GM12872 (cell line): ENCODE data around the gene FRMD1.

Experiments
- TF ChIP-seq, protein P1 (sequence below): IDR thresholded peaks from 3 replicates; pipeline ENCODE4 v1.5.1; 2011; ENCODE audit warnings: low read depth, mild to moderate bottlenecking, low read length, moderate library complexity; ENCODE audit not compliant: insufficient read depth

FRMD1 gene

DNA sequence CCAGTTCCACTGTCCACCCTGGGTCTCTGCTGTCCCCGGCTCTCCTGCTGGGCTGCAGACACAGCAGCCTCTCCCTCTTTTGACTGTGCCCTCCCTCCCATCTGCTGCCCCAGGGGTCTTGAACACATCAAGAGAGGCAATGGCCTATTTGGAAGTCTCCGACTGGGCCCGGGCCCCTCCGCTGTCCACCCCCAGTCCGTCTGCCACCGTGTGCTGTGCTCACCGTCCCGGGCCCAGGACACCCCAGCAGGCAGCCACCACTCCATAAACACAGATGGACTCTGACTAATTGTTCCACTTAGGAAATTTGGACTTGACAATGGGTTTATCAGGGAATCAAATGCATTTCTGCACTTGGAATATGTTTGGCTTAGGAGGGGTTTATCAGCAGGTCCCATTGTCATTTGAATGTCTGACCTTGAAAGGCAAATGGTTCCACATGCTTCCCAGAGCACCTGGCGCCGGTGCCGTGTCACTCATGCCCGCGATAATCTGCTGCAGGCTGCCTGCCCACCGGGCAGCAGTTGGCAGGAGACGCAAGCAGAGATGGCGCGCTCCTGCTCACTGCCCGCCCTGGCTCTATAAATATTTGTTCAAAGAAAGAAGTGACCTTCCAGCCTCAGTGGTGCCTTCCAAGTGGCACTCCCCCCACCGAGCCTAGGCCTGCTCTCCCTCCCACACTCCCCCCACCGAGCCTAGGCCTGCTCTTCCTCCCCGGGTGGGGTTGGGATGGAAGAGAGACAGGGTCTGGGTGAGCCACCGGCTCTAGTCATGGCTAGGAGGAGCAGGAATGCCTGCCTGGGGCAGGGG lies 18.8 kb upstream of the FRMD1 start:
- TF ChIP-seq, protein P1, sequence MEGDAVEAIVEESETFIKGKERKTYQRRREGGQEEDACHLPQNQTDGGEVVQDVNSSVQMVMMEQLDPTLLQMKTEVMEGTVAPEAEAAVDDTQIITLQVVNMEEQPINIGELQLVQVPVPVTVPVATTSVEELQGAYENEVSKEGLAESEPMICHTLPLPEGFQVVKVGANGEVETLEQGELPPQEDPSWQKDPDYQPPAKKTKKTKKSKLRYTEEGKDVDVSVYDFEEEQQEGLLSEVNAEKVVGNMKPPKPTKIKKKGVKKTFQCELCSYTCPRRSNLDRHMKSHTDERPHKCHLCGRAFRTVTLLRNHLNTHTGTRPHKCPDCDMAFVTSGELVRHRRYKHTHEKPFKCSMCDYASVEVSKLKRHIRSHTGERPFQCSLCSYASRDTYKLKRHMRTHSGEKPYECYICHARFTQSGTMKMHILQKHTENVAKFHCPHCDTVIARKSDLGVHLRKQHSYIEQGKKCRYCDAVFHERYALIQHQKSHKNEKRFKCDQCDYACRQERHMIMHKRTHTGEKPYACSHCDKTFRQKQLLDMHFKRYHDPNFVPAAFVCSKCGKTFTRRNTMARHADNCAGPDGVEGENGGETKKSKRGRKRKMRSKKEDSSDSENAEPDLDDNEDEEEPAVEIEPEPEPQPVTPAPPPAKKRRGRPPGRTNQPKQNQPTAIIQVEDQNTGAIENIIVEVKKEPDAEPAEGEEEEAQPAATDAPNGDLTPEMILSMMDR, result no peak

DNA sequence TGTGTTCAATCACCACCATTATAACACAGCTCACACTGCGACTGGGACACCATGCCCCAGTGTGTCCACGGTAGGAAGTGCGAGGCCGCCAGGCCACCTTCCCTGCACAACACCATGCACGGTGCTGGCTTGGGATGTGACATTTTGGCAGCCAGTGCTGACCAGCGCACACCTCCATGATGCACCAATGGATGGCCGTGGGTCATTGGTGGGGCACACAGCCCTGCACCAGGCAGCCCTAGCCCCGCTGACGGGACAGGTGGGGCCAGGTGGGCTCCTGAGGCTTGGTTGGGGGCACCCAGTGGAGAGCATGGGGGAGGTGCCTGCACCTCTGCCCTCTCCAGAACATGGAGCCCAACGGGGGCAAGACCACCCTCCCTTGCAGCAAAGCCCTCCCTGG lies 18.2 kb upstream of the FRMD1 start:
- TF ChIP-seq, protein P1, result no peak

DNA sequence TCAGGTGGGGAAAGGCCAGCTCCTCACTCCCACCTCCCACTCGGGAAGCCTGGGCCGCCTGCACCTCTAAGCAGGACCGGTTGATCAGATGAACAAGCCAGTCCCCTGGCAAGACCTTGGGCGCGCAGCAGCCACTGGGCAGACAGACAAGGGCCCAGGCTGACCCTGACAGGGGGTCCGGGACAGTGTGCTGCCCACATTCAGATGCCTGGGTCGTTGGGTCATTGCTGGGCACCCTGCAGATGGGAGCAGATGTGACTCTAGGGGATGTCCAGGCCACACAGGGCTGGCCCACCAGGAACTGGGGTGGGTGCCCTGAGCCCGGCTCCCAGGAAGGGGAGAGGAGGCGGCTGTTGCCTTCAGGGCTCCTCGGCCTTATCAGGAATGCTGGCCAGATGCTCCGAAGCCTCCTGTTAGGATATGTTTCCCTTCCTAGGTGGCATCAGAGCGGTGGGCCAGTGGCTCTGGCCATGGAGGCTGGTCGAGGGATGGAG lies 17.3 kb upstream of the FRMD1 start:
- TF ChIP-seq, protein P1, result no peak

DNA sequence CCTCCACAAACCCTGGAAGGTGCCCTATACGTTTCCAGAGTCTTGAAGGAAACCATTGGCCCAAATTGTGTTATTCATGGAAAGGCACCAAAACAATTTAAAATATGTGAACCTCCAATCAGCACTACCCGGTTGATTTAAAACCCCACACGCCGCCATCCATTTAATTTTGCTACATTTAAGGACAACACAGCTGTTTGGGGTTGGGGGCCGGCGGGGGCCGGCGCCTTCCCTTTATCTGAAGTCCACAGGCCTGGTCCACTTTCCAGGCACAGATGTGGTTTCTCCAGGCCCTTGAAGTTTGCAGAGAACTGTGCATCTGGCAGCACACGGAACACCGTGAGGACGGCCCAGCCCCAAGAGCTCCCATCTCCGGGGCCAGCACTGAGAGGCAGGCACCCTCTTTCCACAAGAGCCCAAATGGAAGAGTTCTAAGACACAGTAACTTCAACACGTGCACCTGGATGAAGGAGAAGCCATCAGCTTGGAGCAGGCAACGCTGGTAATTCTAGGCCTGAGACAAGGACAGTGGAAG lies 16.8 kb upstream of the FRMD1 start:
- TF ChIP-seq, protein P1, result no peak

DNA sequence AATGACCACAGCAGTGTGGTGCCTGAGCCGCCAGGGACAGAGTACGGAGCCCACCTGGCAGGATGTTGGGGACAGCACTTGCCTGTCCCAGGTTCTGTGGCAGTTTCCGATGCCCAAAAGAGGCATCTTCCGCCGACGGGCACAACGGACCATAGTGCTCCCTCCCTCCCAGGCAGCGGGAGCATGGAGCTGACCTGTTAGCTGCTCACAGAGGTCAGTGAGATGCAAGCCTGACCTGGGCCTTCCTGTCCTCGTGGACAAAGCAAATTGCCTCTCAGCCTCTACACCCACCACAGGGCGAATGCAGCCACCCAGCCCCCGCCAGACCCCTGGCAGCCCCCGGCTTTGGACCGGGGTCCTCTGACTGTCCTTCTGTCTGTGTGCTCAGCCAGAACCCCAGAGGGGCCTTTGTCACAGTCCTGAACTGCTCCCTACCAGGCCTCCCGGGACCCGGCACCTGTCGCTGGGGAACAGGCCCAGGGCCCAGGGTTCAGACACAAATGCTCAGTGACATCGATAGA lies 16.2 kb upstream of the FRMD1 start:
- TF ChIP-seq, protein P1, result no peak

DNA sequence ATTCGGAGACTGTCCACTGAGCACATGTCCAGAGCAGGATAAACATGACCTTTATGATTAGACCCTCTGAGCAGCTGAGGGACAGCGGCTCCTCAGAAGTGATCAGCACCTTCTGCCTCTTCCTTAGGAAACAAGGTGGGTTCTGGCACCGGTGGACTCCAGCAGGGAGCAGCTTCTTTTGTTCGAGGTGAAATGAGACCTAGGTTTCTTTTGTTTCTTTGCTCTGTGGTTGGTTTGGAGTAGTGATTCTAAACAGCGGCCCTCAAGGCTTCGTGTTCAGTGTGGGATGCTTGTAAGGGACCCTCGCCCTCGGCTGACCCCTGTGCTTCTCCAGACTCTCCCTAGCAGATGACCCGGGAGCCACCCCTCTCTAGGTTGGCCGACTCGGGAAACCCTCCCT lies 14.6 kb upstream of the FRMD1 start:
- TF ChIP-seq, protein P1, result no peak

DNA sequence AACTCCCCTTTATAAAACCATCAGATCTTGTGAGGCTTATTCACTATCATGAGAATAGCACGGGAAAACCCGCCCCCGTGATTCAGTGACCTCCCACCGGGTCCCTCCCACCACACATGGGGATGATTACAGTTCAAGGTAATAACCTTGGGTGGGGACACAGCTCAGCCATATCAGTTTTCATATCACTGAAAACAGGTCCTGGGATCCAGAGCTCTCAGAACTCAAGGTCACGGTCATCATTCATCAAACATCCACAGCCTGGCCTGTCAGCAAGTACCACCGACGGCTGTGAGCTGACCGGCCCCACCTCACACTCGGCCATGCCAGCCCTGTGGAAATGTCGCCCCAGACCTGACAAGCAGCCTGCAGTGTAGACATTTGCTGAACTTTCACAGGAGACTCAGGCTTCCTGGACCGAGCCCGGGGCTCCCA lies 14.1 kb upstream of the FRMD1 start:
- TF ChIP-seq, protein P1, result no peak
